Ascending aorta (tissue), 2 donors: Measurements from ENCODE around the gene TACC2. TPM values are rescaled to one million over a fixed set of nuclear protein-coding genes. Genes with fewer than 3 reads are reported as not detected.

Experiments
- DNase-seq, 2 donors: peaks; one replicate each; pipeline ENCODE4 v3.0.0-alpha.2; 2019; ENCODE audit warnings: low spot score in 2 of 2
- H3K27ac ChIP-seq, 2 donors: fragments of 200-600 bp; sonication (generic); one replicate each; pipeline ENCODE4 v1.5.1; 2016 to 2017; ENCODE audit warnings: mild to moderate bottlenecking in 1 of 2
- H3K27me3 ChIP-seq: fragments of 200-600 bp; sonication (generic); one replicate; pipeline ENCODE4 v1.5.1; 2017
- H3K36me3 ChIP-seq, 2 donors: fragments of 200-600 bp; sonication (generic); one replicate each; pipeline ENCODE4 v1.5.1; 2016
- H3K4me1 ChIP-seq, 2 donors: fragments of 200-600 bp; sonication (generic); one replicate each; pipeline ENCODE4 v1.5.1; 2016 to 2017; ENCODE audit warnings: mild to moderate bottlenecking in 1 of 2
- H3K4me3 ChIP-seq, 2 donors: fragments of 200-600 bp; sonication (generic); one replicate each; pipeline ENCODE4 v1.5.1; 2016 to 2017; ENCODE audit warnings: mild to moderate bottlenecking in 1 of 2
- H3K9me3 ChIP-seq, 2 donors: fragments of 200-600 bp; sonication (generic); one replicate each; pipeline ENCODE4 v1.5.1; 2016
- CTCF ChIP-seq, 3 experiments: fragments of 200-600 bp in 2 of 3; fragments of 450-650 bp in 1 of 3; sonication (generic) in 2 of 3; IDR thresholded peaks; one replicate each; pipeline ENCODE4 v1.5.1; 2016 to 2019; ENCODE audit warnings: antibody characterized with exemption in 3 of 3, mild to moderate bottlenecking in 1 of 3, moderate library complexity in 1 of 3
- intact Hi-C: fragments of 100-400 bp; cut with DNase I; formaldehyde crosslinking; loops from one replicate; pipeline ENCODE4 v1.15.1; 2023
- total RNA-seq: library from RNA; depleted of rRNA; stranded (reverse); fragments of >200 nt; gene quantifications from one replicate; pipeline ENCODE4 v1.1.0, GENCODE V29; 2016

TACC2 gene
- total RNA-seq, 1 donor from 2014 or later: 69.1 TPM

GRCh38 chr10:122292376-122292775, 303.4 kb downstream of the TACC2 start:
- intact Hi-C loops: no loop called here
- H3K36me3 ChIP-seq: no peaks in the 10 kb centered on the region
- H3K9me3 ChIP-seq: no peaks in the 10 kb centered on the region
- no peak overlapping the region for H3K27ac ChIP-seq
- DNase-seq: no peak
- TF ChIP-seq CTCF (IDR thresholded peaks at IDR 0.05): no peak
- no peak overlapping the region for H3K4me3 ChIP-seq
- peaks cover 4 to 9% of the 10 kb centered on the region in 2 donors for H3K4me1 ChIP-seq
- no peaks in the 10 kb centered on the region for H3K27me3 ChIP-seq

DNA sequence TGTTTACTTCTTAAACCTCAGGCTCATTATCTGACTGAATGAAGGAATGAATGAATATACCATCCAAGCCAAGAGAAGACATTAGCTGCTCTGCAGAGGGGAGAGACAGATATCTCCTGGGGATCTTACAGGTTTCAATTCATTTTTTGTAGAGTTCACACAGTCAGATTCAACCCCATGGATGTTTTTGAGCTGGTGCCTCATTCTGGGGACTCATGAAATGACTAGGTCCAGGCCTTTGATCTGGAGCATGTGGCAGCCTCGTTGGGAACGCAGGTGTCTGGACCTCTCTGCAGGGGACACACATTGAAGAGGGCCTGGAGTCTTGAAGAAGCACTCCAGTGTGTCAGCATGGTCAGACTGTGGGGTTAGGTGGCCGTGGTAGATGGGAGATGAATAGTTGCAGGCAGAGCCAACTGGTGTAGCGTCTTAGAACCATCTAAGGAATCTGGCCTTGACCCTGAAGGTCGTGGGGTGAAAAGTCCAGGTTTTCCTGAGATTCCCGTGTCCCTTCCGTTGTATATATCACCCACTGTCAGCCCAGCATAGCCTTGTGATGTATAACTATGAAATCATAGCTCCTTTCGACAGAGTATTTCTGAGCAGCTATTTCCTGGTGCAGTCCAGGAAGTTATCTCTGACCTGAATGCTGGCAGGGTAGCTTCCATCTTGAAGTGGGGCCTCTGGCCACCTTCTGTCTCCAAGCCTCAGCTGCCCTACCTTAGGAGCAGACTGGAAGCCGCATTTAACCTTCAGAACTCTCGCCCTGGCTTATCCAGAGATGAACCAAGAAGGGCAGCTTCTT, 304.4 kb downstream of the TACC2 start:
- Histone ChIP-seq H3K4me1 (no peaks in the 10 kb centered on the region), H3K27ac (no peak overlapping the region), H3K4me3 (no peak overlapping the region), H3K9me3 (no peaks in the 10 kb centered on the region), H3K36me3 (no peaks in the 10 kb centered on the region), H3K27me3 (no peaks in the 10 kb centered on the region)
- intact Hi-C loops: no loop called here
- DNase-seq: peak in 1 of 2 donors; percentile 53
- TF ChIP-seq CTCF (IDR thresholded peaks at IDR 0.05): no peak

DNA sequence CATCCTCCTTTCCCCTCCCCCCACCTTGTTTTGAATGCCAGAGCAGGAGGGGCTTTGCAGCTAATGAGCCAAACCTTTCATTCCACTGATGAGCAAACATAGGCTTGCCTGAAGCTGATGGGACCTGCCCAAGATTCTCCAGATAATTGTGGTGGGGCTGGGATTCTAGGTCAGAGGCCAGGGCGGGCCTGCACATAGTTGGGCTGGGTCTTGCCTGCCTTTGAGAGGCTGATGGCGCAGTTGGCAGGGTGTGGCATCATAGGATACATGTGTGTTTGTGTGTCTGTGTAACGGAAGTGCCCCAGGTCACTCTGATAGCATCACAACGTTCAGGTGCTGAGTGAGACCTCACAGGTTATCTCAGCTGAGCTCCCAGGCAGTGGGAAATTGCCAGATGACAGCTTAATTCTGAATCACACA, 305.0 kb downstream of the TACC2 start:
- H3K9me3 ChIP-seq: no peaks in the 10 kb centered on the region
- peak in 1 of 2 donors; percentile 40 for DNase-seq
- H3K27ac ChIP-seq: no peak overlapping the region
- no peaks in the 10 kb centered on the region for H3K4me1 ChIP-seq
- no peak for TF ChIP-seq CTCF (IDR thresholded peaks at IDR 0.05)
- H3K27me3 ChIP-seq: no peaks in the 10 kb centered on the region
- intact Hi-C loops: no loop called here
- H3K36me3 ChIP-seq: no peaks in the 10 kb centered on the region
- no peak overlapping the region for H3K4me3 ChIP-seq

DNA sequence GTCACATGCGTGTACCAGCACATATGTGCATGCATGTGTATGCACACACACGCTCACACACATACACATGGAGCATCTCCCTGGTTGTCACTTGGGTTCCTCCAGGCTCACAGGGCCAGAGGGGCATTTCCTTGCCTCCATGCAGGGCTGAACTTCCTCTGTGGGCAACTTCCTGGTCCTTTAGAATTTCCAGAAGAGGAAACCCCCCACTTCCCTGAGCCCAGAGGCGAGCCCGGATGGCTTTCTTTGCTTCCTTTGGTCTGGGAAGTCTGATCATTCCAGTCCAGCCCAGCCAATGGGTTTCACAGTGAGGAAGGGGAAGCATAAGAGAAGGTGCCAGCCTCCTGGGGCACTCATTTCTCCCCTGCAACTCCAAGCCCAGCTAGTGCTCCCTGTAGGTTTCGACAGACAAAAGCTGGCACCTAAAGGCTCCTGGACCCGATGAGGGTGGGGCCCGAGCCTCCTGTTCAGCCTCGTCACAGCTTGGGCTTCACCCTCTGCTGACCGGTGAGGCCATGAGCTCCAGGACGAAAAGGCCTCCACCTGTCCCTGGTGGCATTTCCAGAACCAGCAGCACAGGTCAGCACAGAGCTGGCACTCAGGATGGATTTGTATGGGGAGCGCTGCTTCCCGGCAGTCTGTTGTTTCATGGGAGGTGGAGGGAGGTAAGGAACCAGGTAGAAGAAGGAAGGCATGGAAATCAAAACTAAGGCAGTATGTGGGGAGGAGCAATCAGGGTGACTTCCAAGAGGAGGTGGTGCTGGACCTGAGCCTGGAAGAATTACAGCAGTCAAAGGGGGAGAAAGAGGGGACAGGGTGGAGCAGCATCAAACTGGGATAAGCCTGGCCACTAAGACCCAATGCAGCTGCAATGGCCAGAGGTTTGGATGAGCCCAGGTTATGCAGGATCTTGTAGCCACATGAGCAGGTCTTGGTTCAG, 305.8 kb downstream of the TACC2 start:
- Histone ChIP-seq H3K9me3 (no peaks in the 10 kb centered on the region), H3K27me3 (no peaks in the 10 kb centered on the region), H3K36me3 (no peaks in the 10 kb centered on the region), H3K4me3 (no peak overlapping the region), H3K27ac (no peak overlapping the region), H3K4me1 (no peaks in the 10 kb centered on the region)
- intact Hi-C loops: loop anchor here (5.0 kb wide), 1 partner anchor 408 kb away; no protein-coding TSS in a partner anchor
- peak in 1 of 2 donors; percentile 19 for DNase-seq
- TF ChIP-seq CTCF (IDR thresholded peaks at IDR 0.05): no peak

GRCh38 chr10:122295451-122295809, 306.5 kb downstream of the TACC2 start:
- Histone ChIP-seq H3K27me3 (no peaks in the 10 kb centered on the region), H3K27ac (no peak overlapping the region), H3K36me3 (no peaks in the 10 kb centered on the region), H3K9me3 (no peaks in the 10 kb centered on the region), H3K4me1 (no peaks in the 10 kb centered on the region), H3K4me3 (no peak overlapping the region)
- TF ChIP-seq CTCF (IDR thresholded peaks at IDR 0.05): no peak
- DNase-seq: no peak
- intact Hi-C loops: loop anchor here (5.0 kb wide), 1 partner anchor 407 kb away; no protein-coding TSS in a partner anchor
